Fibroblast of lung (primary cell): ENCODE results near the gene RIPK1. TPM values are rescaled to one million over a fixed set of nuclear protein-coding genes. Genes with fewer than 3 reads are reported as not detected.
A peak's percentile ranks its signal among the peaks of the same experiment; 100 is the strongest.

Source experiments
- DNase-seq, 2 donors: peaks; one replicate each; pipeline versions ENCODE4 v3.0.0 to v3.0.0-alpha.2; 2010; ENCODE audit warnings: low read depth in 2 of 2
- H2AFZ ChIP-seq: 2 replicates; pipeline ENCODE4 v1.5.1; 2012; ENCODE audit warnings: low read length, control low read depth, inconsistent platforms
- H3K27ac ChIP-seq: 2 replicates; pipeline ENCODE4 v1.5.1; 2011; ENCODE audit warnings: low read length, control low read depth; ENCODE audit not compliant: insufficient read depth
- H3K27me3 ChIP-seq: 2 replicates; pipeline ENCODE4 v1.5.1; 2011; ENCODE audit warnings: mild to moderate bottlenecking, low read length; ENCODE audit not compliant: control insufficient read depth, insufficient read depth
- H3K36me3 ChIP-seq: 2 replicates; pipeline ENCODE4 v1.5.1; 2011; ENCODE audit warnings: low read length; ENCODE audit not compliant: control insufficient read depth, insufficient read depth
- H3K4me1 ChIP-seq: 2 replicates; pipeline ENCODE4 v1.5.1; 2011; ENCODE audit warnings: low read length; ENCODE audit not compliant: control insufficient read depth, insufficient read depth; ENCODE audit errors: extremely low read depth
- H3K4me2 ChIP-seq: 2 replicates; pipeline ENCODE4 v1.5.1; 2011; ENCODE audit warnings: low read length, control low read depth; ENCODE audit not compliant: insufficient read depth; ENCODE audit errors: extremely low read depth
- H3K4me3 ChIP-seq, 4 experiments: fragments of 200-600 bp in 1 of 4; sonication (generic) in 1 of 4; replicated peaks in 1 of 4; 2 replicates each; pipeline ENCODE4 v1.5.1; 2011 to 2016; ENCODE audit warnings: low read length in 4 of 4, low read depth in 3 of 4, mild to moderate bottlenecking in 3 of 4, control low read depth in 2 of 4, inconsistent platforms in 1 of 4, mixed read lengths in 1 of 4; ENCODE audit not compliant: insufficient read depth in 1 of 4; ENCODE audit errors: control extremely low read depth in 1 of 4
- H3K79me2 ChIP-seq: 2 replicates; pipeline ENCODE4 v1.5.1; 2012; ENCODE audit warnings: mild to moderate bottlenecking, low read length, inconsistent platforms; ENCODE audit not compliant: control insufficient read depth, insufficient read depth
- H3K9ac ChIP-seq: 2 replicates; pipeline ENCODE4 v1.5.1; 2011; ENCODE audit warnings: mild to moderate bottlenecking, low read length, control low read depth; ENCODE audit not compliant: insufficient read depth
- H3K9me3 ChIP-seq: 2 replicates; pipeline ENCODE4 v1.5.1; 2012; ENCODE audit warnings: low read depth, low read length; ENCODE audit not compliant: control insufficient read depth, insufficient read depth
- H4K20me1 ChIP-seq: 2 replicates; pipeline ENCODE4 v1.5.1; 2011; ENCODE audit warnings: low read length; ENCODE audit not compliant: control insufficient read depth, insufficient read depth; ENCODE audit errors: extremely low read depth
- EZH2 ChIP-seq: IDR thresholded peaks from 2 replicates; pipeline ENCODE4 v1.5.1; 2012; ENCODE audit warnings: low read length, control low read depth, mild to moderate bottlenecking; ENCODE audit errors: missing control alignments
- polyA plus RNA-seq, 2 donors: library from polyadenylated mRNA; depleted of rRNA in 1 of 2; stranded (reverse) in 1 of 2; unstranded in 1 of 2; fragments of >200 nt; gene quantifications; 2 replicates each; pipeline ENCODE4 v1.2.1, GENCODE V29; 2011 to 2012; ENCODE audit warnings: missing spikeins in 1 of 2
- total RNA-seq: library from RNA; depleted of rRNA; stranded (reverse); fragments of >200 nt; gene quantifications from 2 replicates; pipeline ENCODE4 v1.2.1, GENCODE V29; 2014
- TF ChIP-seq, protein P1 (sequence below), 2 donors: IDR thresholded peaks in 1 of 2; conservative IDR thresholded peaks in 1 of 2; 1 replicate in 1 of 2; 2 replicates in 1 of 2; pipeline ENCODE4 v1.5.1; 2011 to 2012; ENCODE audit warnings: low read length in 2 of 2, control low read depth in 1 of 2, inconsistent platforms in 1 of 2, low read depth in 1 of 2, mild to moderate bottlenecking in 1 of 2

RIPK1 gene
- total and polyA plus RNA-seq, 2 donors (not counting 1 experiment from before 2014, with no cell fraction given) = 22.1 to 29.3 TPM

DNA sequence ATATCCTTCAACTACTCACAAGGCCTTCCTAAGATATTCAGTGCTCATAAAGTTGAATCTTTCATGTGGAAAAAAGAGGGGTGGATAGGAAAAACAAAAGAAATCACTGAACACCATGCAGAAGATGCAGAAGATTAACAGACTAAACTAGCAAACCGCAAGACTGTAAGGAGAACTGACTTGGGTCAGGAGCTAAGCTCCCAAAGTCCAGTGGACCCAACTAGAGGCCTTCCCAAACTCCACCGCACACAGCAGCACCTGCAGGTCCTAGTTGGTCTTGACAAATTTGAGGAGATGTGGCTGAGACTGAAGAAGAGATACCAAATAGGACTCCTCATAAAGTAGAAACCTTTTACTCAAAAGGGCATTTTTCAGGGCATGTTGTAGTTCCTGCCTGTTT is 3.3 kb downstream of the RIPK1 start:
- Histone ChIP-seq H3K9me3 (no peaks in the 10 kb centered on the region), H3K79me2 (peaks cover 70% of the 10 kb centered on the region), H3K4me1 (peaks cover 12% of the 10 kb centered on the region), H3K9ac (no peak overlapping the region), H4K20me1 (no peaks in the 10 kb centered on the region), H3K27ac (no peak overlapping the region), H2AFZ (no peak overlapping the region), H3K4me2 (no peak overlapping the region), H3K4me3 (no peak overlapping the region), H3K27me3 (no peaks in the 10 kb centered on the region), H3K36me3 (no peaks in the 10 kb centered on the region)
- TF ChIP-seq EZH2 = no peak
- TF ChIP-seq, protein P1, sequence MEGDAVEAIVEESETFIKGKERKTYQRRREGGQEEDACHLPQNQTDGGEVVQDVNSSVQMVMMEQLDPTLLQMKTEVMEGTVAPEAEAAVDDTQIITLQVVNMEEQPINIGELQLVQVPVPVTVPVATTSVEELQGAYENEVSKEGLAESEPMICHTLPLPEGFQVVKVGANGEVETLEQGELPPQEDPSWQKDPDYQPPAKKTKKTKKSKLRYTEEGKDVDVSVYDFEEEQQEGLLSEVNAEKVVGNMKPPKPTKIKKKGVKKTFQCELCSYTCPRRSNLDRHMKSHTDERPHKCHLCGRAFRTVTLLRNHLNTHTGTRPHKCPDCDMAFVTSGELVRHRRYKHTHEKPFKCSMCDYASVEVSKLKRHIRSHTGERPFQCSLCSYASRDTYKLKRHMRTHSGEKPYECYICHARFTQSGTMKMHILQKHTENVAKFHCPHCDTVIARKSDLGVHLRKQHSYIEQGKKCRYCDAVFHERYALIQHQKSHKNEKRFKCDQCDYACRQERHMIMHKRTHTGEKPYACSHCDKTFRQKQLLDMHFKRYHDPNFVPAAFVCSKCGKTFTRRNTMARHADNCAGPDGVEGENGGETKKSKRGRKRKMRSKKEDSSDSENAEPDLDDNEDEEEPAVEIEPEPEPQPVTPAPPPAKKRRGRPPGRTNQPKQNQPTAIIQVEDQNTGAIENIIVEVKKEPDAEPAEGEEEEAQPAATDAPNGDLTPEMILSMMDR (conservative IDR thresholded peaks at IDR 0.05 in 1 of 2, IDR thresholded peaks at IDR 0.05 in 1 of 2; ENCODE audit: low read depth in 1 of 2, low read length in 2 of 2) = no peak
- no peak for DNase-seq

DNA sequence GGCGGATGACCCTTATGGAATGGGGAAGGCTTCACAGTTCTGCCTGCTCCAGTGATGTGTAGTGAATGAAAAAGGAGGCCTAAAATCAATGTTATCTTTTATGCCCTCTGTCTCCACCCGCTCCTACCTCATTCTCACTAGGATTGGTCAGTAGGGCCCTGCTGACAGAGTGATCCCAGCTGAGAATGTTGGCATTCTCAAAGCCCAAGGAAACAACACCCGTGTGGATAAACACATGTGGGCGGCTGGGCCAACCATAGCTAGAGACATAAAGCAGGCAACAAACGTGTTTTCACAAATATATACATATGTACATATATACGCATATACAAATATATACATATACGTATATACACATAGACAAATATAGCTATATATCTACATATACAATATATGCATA is 4.5 kb downstream of the RIPK1 start:
- TF ChIP-seq, protein P1 (conservative IDR thresholded peaks at IDR 0.05 in 1 of 2, IDR thresholded peaks at IDR 0.05 in 1 of 2; ENCODE audit: low read depth in 1 of 2, low read length in 2 of 2) = no peak
- no peak for TF ChIP-seq EZH2
- Histone ChIP-seq H2AFZ (no peak overlapping the region), H3K27me3 (no peaks in the 10 kb centered on the region), H3K27ac (no peak overlapping the region), H3K36me3 (peaks cover 4% of the 10 kb centered on the region), H3K4me2 (peak overlapping the region; percentile 15), H4K20me1 (no peaks in the 10 kb centered on the region), H3K9ac (no peak overlapping the region), H3K4me3 (no peak overlapping the region), H3K79me2 (peaks cover 71% of the 10 kb centered on the region), H3K9me3 (no peaks in the 10 kb centered on the region), H3K4me1 (peaks cover 12% of the 10 kb centered on the region)
- DNase-seq = no peak

DNA sequence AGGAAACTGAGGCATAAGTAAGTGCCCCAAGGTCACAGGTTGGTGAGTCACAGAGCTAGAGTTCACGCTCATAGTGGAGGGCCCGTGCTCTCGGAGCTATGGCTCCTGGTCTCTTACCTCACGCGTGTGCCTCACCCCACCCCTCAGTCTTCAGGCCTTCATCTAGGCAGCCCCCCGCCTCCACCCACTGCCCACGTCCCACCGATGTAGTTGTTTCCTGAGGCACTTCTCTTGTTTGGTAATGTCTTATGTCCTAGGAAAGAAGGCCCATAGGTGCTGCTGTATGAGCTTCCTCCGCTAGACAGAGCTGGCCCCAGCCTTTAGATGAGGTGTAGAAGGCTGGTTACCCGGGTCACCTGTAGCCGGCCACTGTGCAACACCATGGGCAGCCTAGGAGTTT is 5.1 kb downstream of the RIPK1 start:
- Histone ChIP-seq H3K4me1 (peaks cover 12% of the 10 kb centered on the region), H3K27me3 (no peaks in the 10 kb centered on the region), H3K4me2 (no peak overlapping the region), H3K9ac (no peak overlapping the region), H4K20me1 (no peaks in the 10 kb centered on the region), H3K27ac (no peak overlapping the region), H3K9me3 (no peaks in the 10 kb centered on the region), H3K79me2 (peaks cover 73% of the 10 kb centered on the region), H2AFZ (no peak overlapping the region), H3K36me3 (peaks cover 4% of the 10 kb centered on the region), H3K4me3 (no peak overlapping the region)
- TF ChIP-seq EZH2 = no peak
- TF ChIP-seq, protein P1 (conservative IDR thresholded peaks at IDR 0.05 in 1 of 2, IDR thresholded peaks at IDR 0.05 in 1 of 2; ENCODE audit: low read depth in 1 of 2, low read length in 2 of 2) = no peak
- DNase-seq = no peak
